Activated T-helper 1 cell treated with anti-CD3 and anti-CD28 coated beads, Interleukin-12 subunit alpha, Interleukin-12 subunit beta, Interleukin-2, Interleukin-4 antibody, amounts not matched to agents 30 ng/mL and 10 ng/mL and 1 ng/mL, durations not matched to agents 14 hours and 24 hours and 36 hours (primary cell): ENCODE data around the gene GOLGA8H. TPM values are rescaled to one million over a fixed set of nuclear protein-coding genes. Genes with fewer than 3 reads are reported as not detected.

Experiments used
- total RNA-seq: library from RNA; stranded (reverse); gene quantifications from 2 replicates; pipeline ENCODE4 v1.2.3, GENCODE V29; 2022

Gene GOLGA8H
- total RNA-seq, 1 donor from 2014 or later: not detected

Other genes with a start within 250 kb of the GOLGA8H start
- gene CHRFAM7A, start 210.5 kb upstream of the GOLGA8H start, total RNA-seq: not detected in 2 replicates
- gene GOLGA8R, start 189.8 kb upstream of the GOLGA8H start, total RNA-seq: 1.9 and 2.8 TPM in 2 replicates
- 1.1 and 2.0 TPM in 2 replicates for gene GOLGA8Q, start 52.0 kb upstream of the GOLGA8H start, total RNA-seq